ENCODE results near the gene MPHOSPH9.

- TF ChIP-seq CTCF (conservative IDR thresholded peaks at IDR 0.05; ENCODE audit: low read length), result no peak
- no peak for TF ChIP-seq EZH2phosphoT487 (IDR thresholded peaks at IDR 0.05; ENCODE audit: borderline replicate concordance, low read depth, low read length)
Observed at GRCh38 chr12:123227581-123228258, 5.2 kb downstream of the MPHOSPH9 start.
